ENCODE measurements around the gene HSPB6. TPM values are rescaled to one million over a fixed set of nuclear protein-coding genes. Genes with fewer than 3 reads are reported as not detected.

HSPB6 gene
- total RNA-seq, 1 experiment from 2014 or later = 0.93 TPM

GRCh38 chr19:35725216-35725861 lies 31.5 kb downstream of the HSPB6 start:
- Histone ChIP-seq H3K9me2 (ENCODE audit: insufficient read depth) (no peaks in the 10 kb centered on the region), H3K36me3 (ENCODE audit: control insufficient read depth in 1 of 2, insufficient read depth in 2 of 2, low read length in 2 of 2) (peaks cover 71 to 75% of the 10 kb centered on the region in 2 experiments), H3K27me3 (ENCODE audit: insufficient read depth, low read length) (no peaks in the 10 kb centered on the region), H3K9ac (ENCODE audit: low read length) (no peak overlapping the region), H3K4me2 (ENCODE audit: low read length) (no peak overlapping the region), H4K20me1 (ENCODE audit: insufficient read depth) (no peaks in the 10 kb centered on the region), H3K4me1 (ENCODE audit: control insufficient read depth in 1 of 2, insufficient read depth in 2 of 2, low read length in 2 of 2) (no peaks in the 10 kb centered on the region), H3K4me3 (replicated peaks in 1 of 2; ENCODE audit: low read depth in 1 of 2, low read length in 2 of 2) (no peak overlapping the region), H3K9me3 (ENCODE audit: control insufficient read depth in 1 of 2, insufficient read depth in 1 of 2, low read depth in 1 of 2, low read length in 2 of 2) (no peaks in the 10 kb centered on the region), H2AFZ (ENCODE audit: low read depth, low read length, poor library complexity, severe bottlenecking) (no peak overlapping the region), H3K27ac (ENCODE audit: low read depth, low read length) (no peak overlapping the region), H3K79me2 (ENCODE audit: insufficient read depth, low read length) (peaks cover 13% of the 10 kb centered on the region; the same call in 1 of the 2 replicates)
- CTCF ChIA-PET = no interaction called here
- DNase-seq (ENCODE audit: low read depth, low spot score) = no peak
- no peak for TF ChIP-seq EGR1 (IDR thresholded peaks at IDR 0.05; ENCODE audit: low read depth)
- no peak for TF ChIP-seq CTCF (IDR thresholded peaks at IDR 0.05 in 2 of 3, conservative IDR thresholded peaks at IDR 0.05 in 1 of 3; ENCODE audit: borderline replicate concordance in 1 of 3, insufficient read depth in 1 of 3, low read depth in 2 of 3, low read length in 2 of 3)
- TF ChIP-seq ELF1 (IDR thresholded peaks at IDR 0.05; ENCODE audit: borderline replicate concordance, low read depth) = no peak
- TF ChIP-seq POLR2A (IDR thresholded peaks at IDR 0.05; ENCODE audit: borderline replicate concordance, extremely low read depth, insufficient read depth, insufficient read length) = no peak
- no peak for TF ChIP-seq RAD21 (IDR thresholded peaks at IDR 0.05; ENCODE audit: low read depth)
- no peak for TF ChIP-seq CBX3 (IDR thresholded peaks at IDR 0.05; ENCODE audit: low read depth)
- no TSS peak for BruUV-seq (replicated peaks)
- no peak for ATAC-seq
- RAD21 ChIA-PET (ENCODE audit: low non-redundant PET in 1 of 2, low total read pairs in 2 of 2, uncharacterized antibody in 2 of 2, unreplicated experiment in 2 of 2) = no interaction called here
- POLR2A ChIA-PET = no interaction called here
- intact Hi-C loops (cut with micrococcal nuclease) = no loop called here

GRCh38 chr19:35724560-35724959 lies 32.3 kb downstream of the HSPB6 start:
- no TSS peak for BruUV-seq (replicated peaks)
- CTCF ChIA-PET = no interaction called here
- H3K27ac ChIP-seq (ENCODE audit: low read depth, low read length) = no peak overlapping the region
- TF ChIP-seq TCF7L2 (IDR thresholded peaks at IDR 0.05; ENCODE audit: borderline replicate concordance, extremely low read depth, insufficient read depth, insufficient read length) = no peak
- TF ChIP-seq ATF3 (IDR thresholded peaks at IDR 0.05) = no peak
- no peak for TF ChIP-seq SP1 (IDR thresholded peaks at IDR 0.05; ENCODE audit: low read depth)
- TF ChIP-seq REST (IDR thresholded peaks at IDR 0.05; ENCODE audit: low read depth) = no peak
- TF ChIP-seq ELF1 (IDR thresholded peaks at IDR 0.05; ENCODE audit: borderline replicate concordance, low read depth) = no peak
- no peak for TF ChIP-seq RAD21 (IDR thresholded peaks at IDR 0.05; ENCODE audit: low read depth)
- TF ChIP-seq ZNF274 (IDR thresholded peaks at IDR 0.05; ENCODE audit: low read depth, low read length) = no peak
- TF ChIP-seq JUND (IDR thresholded peaks at IDR 0.05) = no peak
- no peak for TF ChIP-seq FOSL1 (IDR thresholded peaks at IDR 0.05; ENCODE audit: low read depth)
- no peak for TF ChIP-seq EZH2 (IDR thresholded peaks at IDR 0.05)
- no peak for TF ChIP-seq CBX3 (IDR thresholded peaks at IDR 0.05; ENCODE audit: low read depth)

More at GRCh38 chr19:35724560-35724959, 32.3 kb downstream of the HSPB6 start:
- Histone ChIP-seq H4K20me1 (ENCODE audit: insufficient read depth) (no peaks in the 10 kb centered on the region), H2AFZ (ENCODE audit: low read depth, low read length, poor library complexity, severe bottlenecking) (no peak overlapping the region), H3K9me3 (ENCODE audit: control insufficient read depth in 1 of 2, insufficient read depth in 1 of 2, low read depth in 1 of 2, low read length in 2 of 2) (no peaks in the 10 kb centered on the region), H3K4me3 (replicated peaks in 1 of 2; ENCODE audit: low read depth in 1 of 2, low read length in 2 of 2) (no peak overlapping the region), H3K4me2 (ENCODE audit: low read length) (no peak overlapping the region), H3K36me3 (ENCODE audit: control insufficient read depth in 1 of 2, insufficient read depth in 2 of 2, low read length in 2 of 2) (peaks cover 68 to 74% of the 10 kb centered on the region in 2 experiments), H3K9me2 (ENCODE audit: insufficient read depth) (no peaks in the 10 kb centered on the region), H3K9ac (ENCODE audit: low read length) (no peak overlapping the region), H3K27me3 (ENCODE audit: insufficient read depth, low read length) (no peaks in the 10 kb centered on the region), H3K79me2 (ENCODE audit: insufficient read depth, low read length) (peaks cover 21% of the 10 kb centered on the region), H3K4me1 (ENCODE audit: control insufficient read depth in 1 of 2, insufficient read depth in 2 of 2, low read length in 2 of 2) (peaks cover under 1% of the 10 kb centered on the region in 2 experiments; a peak in 2 of 4 replicates)
- ATAC-seq (no peak), DNase-seq (ENCODE audit: low read depth, low spot score) (no peak)
- POLR2A ChIA-PET = no interaction called here
- intact Hi-C loops (cut with micrococcal nuclease) = no loop called here
- RAD21 ChIA-PET (ENCODE audit: low non-redundant PET in 1 of 2, low total read pairs in 2 of 2, uncharacterized antibody in 2 of 2, unreplicated experiment in 2 of 2) = no interaction called here
